ENCODE measurements around the gene POLR3C.
"Not testable (repeated sequence)": the region's sequence is repeated elsewhere in the genome, so short reads cannot be mapped to it uniquely, and the experiment has no call there.

DNA sequence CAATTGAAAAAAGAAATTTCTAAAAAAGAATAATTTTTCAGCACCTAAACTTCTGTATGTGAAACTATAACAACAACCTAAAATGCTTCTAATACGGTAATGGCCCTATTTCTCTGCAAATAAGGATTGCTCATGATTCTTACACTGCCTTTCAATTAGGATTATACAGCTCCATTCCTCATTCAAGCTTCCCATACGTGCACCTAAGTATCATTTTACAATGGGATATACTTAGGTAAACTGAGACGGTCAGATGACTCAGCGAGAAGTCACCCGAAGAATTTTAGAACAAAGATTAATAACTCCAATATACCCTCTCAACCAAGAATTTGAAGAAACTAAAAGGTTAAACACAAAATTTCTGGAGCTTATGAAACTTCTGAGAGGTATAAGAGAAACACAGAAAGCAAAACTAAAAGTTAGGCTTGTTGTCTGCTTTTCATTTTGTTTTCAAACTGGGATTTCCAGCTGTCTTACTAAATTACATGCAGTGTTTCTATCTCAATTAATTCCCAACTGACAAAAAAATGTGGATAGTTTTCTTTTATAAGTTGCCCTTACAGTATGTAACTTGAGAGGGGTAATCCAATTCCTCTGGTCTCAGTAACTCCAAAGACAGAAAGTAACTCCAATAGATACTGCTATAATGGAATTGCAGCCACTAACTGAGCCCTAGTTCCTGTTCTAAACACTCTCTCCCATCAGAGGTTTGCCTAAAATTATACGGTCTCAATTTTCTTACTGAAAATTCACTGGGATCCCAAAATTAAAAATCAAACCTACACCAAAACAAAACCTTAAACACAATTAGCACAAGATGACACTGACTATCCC is 10.8 kb upstream of the POLR3C start:
- not testable (repeated sequence) for TF ChIP-seq POLR2AphosphoS5 (IDR thresholded peaks at IDR 0.05; ENCODE audit: borderline replicate concordance, low read depth, low read length); EZH2 (IDR thresholded peaks at IDR 0.05)

Data from SK-N-MC (cell line).